GM12874 (cell line): ENCODE results near the gene DMBX1.
A peak's percentile ranks its signal among the peaks of the same experiment; 100 is the strongest.

Source experiments
- CTCF ChIP-seq: IDR thresholded peaks from 2 replicates; pipeline ENCODE4 v1.5.1; 2011; ENCODE audit warnings: low read depth, mild to moderate bottlenecking, control low read depth, low read length, moderate library complexity; ENCODE audit not compliant: insufficient read depth

Gene DMBX1

GRCh38 chr1:46529031-46529630 lies 39.5 kb downstream of the DMBX1 start:
- TF ChIP-seq CTCF: no peak

DNA sequence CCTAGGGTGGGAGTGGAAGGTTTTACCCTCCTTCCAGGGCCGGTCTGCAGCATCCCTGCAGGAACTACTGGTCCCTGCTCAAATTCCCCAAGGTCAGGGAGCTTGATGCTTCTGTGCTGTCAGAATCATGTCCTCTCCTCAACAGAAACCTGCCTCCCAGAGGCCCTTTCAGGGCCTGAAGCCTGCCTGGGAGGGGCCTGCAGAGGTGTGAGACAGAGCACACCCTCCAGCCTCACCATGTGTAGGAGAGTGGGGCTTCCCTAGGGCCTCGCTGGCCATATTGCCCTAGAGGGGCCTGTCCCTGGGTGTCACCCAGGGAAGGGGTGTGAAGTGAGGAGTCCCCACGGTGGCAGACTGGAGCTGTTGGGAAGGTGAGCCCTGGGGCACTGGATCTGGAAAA lies 40.7 kb downstream of the DMBX1 start:
- no peak for TF ChIP-seq CTCF

DNA sequence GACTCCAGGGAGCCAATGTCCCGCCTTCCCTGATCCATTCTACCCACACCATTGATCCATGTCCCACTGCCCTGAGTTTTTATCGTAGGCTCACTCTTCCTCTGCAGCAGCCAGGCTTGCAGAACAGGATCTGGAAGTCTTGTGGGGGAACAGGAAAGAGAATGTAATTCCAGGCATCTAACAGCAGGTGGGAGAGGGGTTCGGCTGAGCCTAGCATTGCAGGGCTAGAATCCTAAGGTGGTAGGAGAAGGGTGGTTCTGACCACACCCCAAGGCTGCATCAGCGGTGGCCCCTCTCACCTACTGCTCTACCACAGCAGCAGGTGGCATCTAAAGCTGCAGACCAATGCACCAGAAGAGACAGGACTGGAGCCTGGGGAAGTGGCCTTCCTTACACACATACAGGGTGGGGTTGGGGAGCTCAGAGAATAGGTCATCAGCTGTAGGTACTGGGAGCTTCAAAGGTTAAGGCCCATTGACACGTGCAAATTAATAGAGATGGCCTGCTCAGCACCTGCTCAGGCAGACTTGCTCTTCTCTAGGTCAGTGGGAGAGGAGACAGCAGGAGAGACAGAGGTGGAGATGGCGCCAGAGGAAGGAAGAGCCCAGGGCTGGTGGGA lies 41.3 kb downstream of the DMBX1 start:
- no peak for TF ChIP-seq CTCF

DNA sequence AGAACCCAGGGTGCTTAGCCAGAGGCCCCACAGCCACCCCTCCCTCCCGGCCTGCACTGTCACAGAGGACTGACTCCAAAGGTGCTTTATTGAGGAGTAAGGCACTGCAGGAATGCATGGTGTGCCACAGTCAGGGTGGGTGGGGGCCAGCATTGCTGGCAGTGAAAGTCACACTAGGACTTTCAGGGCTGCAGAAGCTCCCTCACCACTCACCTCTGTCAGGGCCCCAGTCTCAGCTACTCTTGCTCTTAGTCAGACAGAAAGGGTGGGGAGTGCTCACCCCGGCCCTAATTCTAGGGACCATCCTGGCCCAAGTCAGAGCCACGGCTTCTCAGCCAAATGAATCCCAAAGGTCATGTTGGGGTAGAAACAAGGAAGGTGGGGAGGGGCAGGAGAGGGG lies 42.5 kb downstream of the DMBX1 start:
- TF ChIP-seq CTCF: no peak

- peak; percentile 59 for TF ChIP-seq CTCF
These were observed 43.0 kb downstream of the DMBX1 start for GRCh38 chr1:46532498-46533178.

DNA sequence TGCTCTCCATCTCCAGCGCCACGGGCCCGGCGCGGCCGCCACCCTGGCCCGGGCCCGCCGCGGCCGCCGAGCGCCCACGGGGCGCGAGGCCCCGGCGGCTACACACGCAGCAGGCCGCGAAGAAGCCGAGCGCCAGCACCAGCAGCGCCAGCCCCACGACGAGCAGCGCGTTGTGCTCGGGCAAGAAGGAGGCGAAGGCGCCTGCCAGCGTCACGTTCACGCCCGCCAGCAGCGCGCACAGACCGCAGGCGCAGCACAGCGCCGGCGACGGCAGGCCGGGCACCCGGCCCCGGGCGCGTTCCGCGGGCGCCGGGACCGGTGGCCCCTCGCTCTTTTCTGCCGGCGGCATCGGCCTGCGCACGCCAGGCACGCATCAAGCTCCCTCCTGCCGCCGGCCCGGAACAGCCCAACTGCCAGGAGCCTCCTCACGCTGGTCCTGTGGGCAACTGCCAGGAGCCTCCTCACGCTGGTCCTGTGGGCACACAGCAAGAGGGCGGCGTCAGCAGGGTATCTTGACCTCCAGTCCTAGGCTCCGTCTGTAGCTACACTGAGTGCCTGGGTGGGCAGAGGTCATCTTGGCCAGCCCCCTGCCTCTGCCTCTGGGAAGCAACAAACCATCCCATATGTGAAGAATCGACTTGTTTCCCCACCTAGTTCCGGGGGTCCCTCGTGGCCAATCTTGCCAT lies 43.7 kb downstream of the DMBX1 start:
- TF ChIP-seq CTCF: no peak

- peak; percentile 66 for TF ChIP-seq CTCF
These were observed 45.4 kb downstream of the DMBX1 start for GRCh38 chr1:46535063-46535462.
